HepG2 (cell line): Measurements from ENCODE around the gene ARHGEF7. TPM values are rescaled to one million over a fixed set of nuclear protein-coding genes. Genes with fewer than 3 reads are reported as not detected.

Experiments
- ATAC-seq: fragments of 200-7000 bp; cut with Tn5 transposase; 3 replicates; pipeline ENCODE4 v1.9.1; 2020; ENCODE audit warnings: mild to moderate bottlenecking, moderate library complexity
- BruUV-seq: library from RNA; stranded (reverse); fragments of 400-500 nt; replicated peaks from 2 replicates; lab custom pipeline; 2021; lab: Mats Ljungman, UMichigan
- CTCF ChIA-PET: fragments of 300-600 bp; formaldehyde crosslinking; extraction: SDS; loops from one replicate; lab custom pipeline; 2021; ENCODE audit warnings: low total read pairs, inconsistent platforms, low intra/inter-chr PET ratio; lab: Yijun Ruan, JAX
- POLR2A ChIA-PET: fragments of 350-600 bp; sonication (Branson Sonifier 250); formaldehyde crosslinking; loops from one replicate; lab custom pipeline; 2020; ENCODE audit warnings: antibody characterized with exemption, inconsistent platforms; lab: Yijun Ruan, JAX
- DNase-seq: peaks from one replicate; pipeline ENCODE4 v3.0.0-alpha.2; 2015; ENCODE audit warnings: low spot score
- FAIRE-seq: peaks from 3 replicates; lab custom pipeline; 2011; peaks lifted over from hg19 to GRCh38; lab: Jason Lieb, UNC
- H2AFZ ChIP-seq: one replicate; pipeline ENCODE4 v1.6.1; 2011; ENCODE audit warnings: low read length, inconsistent platforms
- H3K27ac ChIP-seq: fragments of 300-600 bp; 3 replicates; pipeline ENCODE4 v1.8.0; 2011; ENCODE audit warnings: mixed run types, mild to moderate bottlenecking, mixed read lengths, low read length, inconsistent platforms; ENCODE audit not compliant: insufficient read depth; ENCODE audit errors: extremely low read length
- H3K27me3 ChIP-seq, 2 experiments: fragments of 200-600 bp in 1 of 2; 2 replicates in 1 of 2; 3 replicates in 1 of 2; pipeline versions ENCODE4 v1.6.0 to v1.8.0; 2011; ENCODE audit warnings: low read length in 2 of 2, mild to moderate bottlenecking in 2 of 2, moderate library complexity in 2 of 2, inconsistent platforms in 1 of 2; ENCODE audit not compliant: insufficient read depth in 2 of 2, control insufficient read depth in 1 of 2
- H3K36me3 ChIP-seq, 2 experiments: fragments of 200-600 bp in 1 of 2; replicated peaks in 1 of 2; 2 replicates in 1 of 2; 3 replicates in 1 of 2; pipeline versions ENCODE4 v1.5.1 to v1.8.0; 2011; ENCODE audit warnings: low read length in 2 of 2, inconsistent platforms in 1 of 2; ENCODE audit not compliant: insufficient read depth in 2 of 2, control insufficient read depth in 1 of 2
- H3K4me1 ChIP-seq: 2 replicates; pipeline ENCODE4 v1.5.1; 2012; ENCODE audit warnings: low read length, inconsistent platforms; ENCODE audit not compliant: insufficient read depth
- H3K4me2 ChIP-seq: 2 replicates; pipeline ENCODE4 v1.6.0; 2011; ENCODE audit warnings: low read depth, low read length, inconsistent platforms
- H3K4me3 ChIP-seq, 3 experiments: fragments of 200-600 bp in 1 of 3; sonication (generic), shearing (Covaris generic) in 1 of 3; replicated peaks in 1 of 3; 2 replicates each; pipeline ENCODE4 v1.5.1; 2011 to 2016; ENCODE audit warnings: low read length in 3 of 3, inconsistent platforms in 2 of 3, low read depth in 2 of 3, mild to moderate bottlenecking in 2 of 3, control low read depth in 1 of 3, mixed read lengths in 1 of 3; ENCODE audit not compliant: insufficient read depth in 1 of 3
- H3K79me2 ChIP-seq: one replicate; pipeline ENCODE4 v1.6.1; 2011; ENCODE audit warnings: low read length, inconsistent platforms; ENCODE audit not compliant: insufficient read depth
- H3K9ac ChIP-seq: 2 replicates; pipeline ENCODE4 v1.6.0; 2011; ENCODE audit warnings: mild to moderate bottlenecking, low read depth, low read length, inconsistent platforms; ENCODE audit not compliant: insufficient read depth
- H3K9me3 ChIP-seq: 2 replicates; pipeline ENCODE4 v1.5.1; 2012; ENCODE audit warnings: mild to moderate bottlenecking, low read length
- H4K20me1 ChIP-seq: 2 replicates; pipeline ENCODE4 v1.6.0; 2011; ENCODE audit warnings: inconsistent platforms, mild to moderate bottlenecking, low read length, moderate library complexity; ENCODE audit not compliant: insufficient read depth
- FOXC1 ChIP-seq: sonication (generic); formaldehyde crosslinking; IDR thresholded peaks from 2 replicates; pipeline ENCODE4 v1.8.0; 2022; ENCODE audit warnings: mild to moderate bottlenecking, missing genetic modification reagents, borderline replicate concordance
- NFATC3 ChIP-seq: sonication (generic); formaldehyde crosslinking; IDR thresholded peaks from 2 replicates; pipeline ENCODE4 v1.5.1; 2020; ENCODE audit warnings: mild to moderate bottlenecking, missing genetic modification reagents
- RBAK ChIP-seq: sonication (generic); formaldehyde crosslinking; IDR thresholded peaks from 2 replicates; pipeline ENCODE4 v1.5.1; 2020; ENCODE audit warnings: mild to moderate bottlenecking, missing genetic modification reagents
- SP2 ChIP-seq: sonication (generic); formaldehyde crosslinking; IDR thresholded peaks from 2 replicates; pipeline ENCODE4 v1.5.1; 2020; ENCODE audit warnings: mild to moderate bottlenecking, missing genetic modification reagents
- ZNF260 ChIP-seq: sonication (generic); formaldehyde crosslinking; IDR thresholded peaks from 2 replicates; pipeline ENCODE4 v1.4.0; 2020; ENCODE audit warnings: missing genetic modification reagents, low read depth, mild to moderate bottlenecking, borderline replicate concordance
- ZSCAN21 ChIP-seq: sonication (generic); formaldehyde crosslinking; IDR thresholded peaks from 2 replicates; pipeline ENCODE4 v1.8.0; 2022; ENCODE audit warnings: mild to moderate bottlenecking, missing genetic modification reagents, moderate library complexity, borderline replicate concordance
- WGBS: methylation state at CpG from one replicate; pipeline ENCODE4 v1.1.6; 2017; ENCODE audit warnings: low lambda C conversion rate; 5-methylcytosine and 5-hydroxymethylcytosine counted together
- in situ Hi-C: cut with HindIII; loops from 2 replicates; pipeline ENCODE4 v1.10.0; 2017; ENCODE audit warnings: low pct_unique_long_range_greater_than_20kb; ENCODE audit not compliant: extremely low pct_ligation_motif_present
- intact Hi-C: fragments of 100-400 bp; cut with micrococcal nuclease; formaldehyde crosslinking; loops from one replicate; pipeline ENCODE4 v1.10.0; 2022; ENCODE audit not compliant: unreplicated experiment
- polyA plus RNA-seq, 8 experiments: library from polyadenylated mRNA; depleted of rRNA in 3 of 8; stranded (reverse) in 7 of 8; unstranded in 1 of 8; fragments of >200 nt; fragmentation: Illumina TruSeq in 4 of 8; extraction: Trizol in 4 of 8; gene quantifications; 2 replicates each; pipeline versions ENCODE4 v1.2.1 to v1.2.3, GENCODE V29; 2011 to 2016; ENCODE audit warnings: low read depth in 4 of 8, missing spikeins in 1 of 8, mixed read lengths in 1 of 8; ENCODE audit not compliant: insufficient read depth in 1 of 8
- total RNA-seq, 5 experiments: library from RNA; depleted of rRNA; stranded (reverse); fragments of >200 nt; fragmentation: Illumina TruSeq; extraction: Trizol; gene quantifications; 2 replicates each; pipeline ENCODE4 v1.2.3, GENCODE V29; 2016; ENCODE audit warnings: low read depth in 1 of 5
- TF ChIP-seq, protein P1 (sequence below): sonication (generic); formaldehyde crosslinking; IDR thresholded peaks from 2 replicates; pipeline ENCODE4 v1.9.0; 2021; ENCODE audit warnings: missing genetic modification reagents, mild to moderate bottlenecking, borderline replicate concordance
- TF ChIP-seq, protein P2 (sequence below): sonication (generic); formaldehyde crosslinking; IDR thresholded peaks from 2 replicates; pipeline ENCODE4 v1.5.0; 2020; ENCODE audit warnings: mild to moderate bottlenecking, missing genetic modification reagents
- TF ChIP-seq, protein P3 (sequence below): sonication (generic); formaldehyde crosslinking; IDR thresholded peaks from 2 replicates; pipeline ENCODE4 v1.4.0; 2020; ENCODE audit warnings: missing genetic modification reagents
- TF ChIP-seq, protein P4 (sequence below): sonication (generic); formaldehyde crosslinking; IDR thresholded peaks from 2 replicates; pipeline ENCODE4 v1.4.0; 2020; ENCODE audit warnings: missing genetic modification reagents, borderline replicate concordance
- TF ChIP-seq, protein P5 (sequence below): sonication (generic); formaldehyde crosslinking; IDR thresholded peaks from 2 replicates; pipeline ENCODE4 v1.5.0; 2020; ENCODE audit warnings: missing genetic modification reagents

ARHGEF7 gene
- total and polyA plus RNA-seq, 2 of the 13 experiments (the other 11 are each of a cell fraction or from before 2014, with no cell fraction given) = 15.7 to 22.3 TPM

DNA sequence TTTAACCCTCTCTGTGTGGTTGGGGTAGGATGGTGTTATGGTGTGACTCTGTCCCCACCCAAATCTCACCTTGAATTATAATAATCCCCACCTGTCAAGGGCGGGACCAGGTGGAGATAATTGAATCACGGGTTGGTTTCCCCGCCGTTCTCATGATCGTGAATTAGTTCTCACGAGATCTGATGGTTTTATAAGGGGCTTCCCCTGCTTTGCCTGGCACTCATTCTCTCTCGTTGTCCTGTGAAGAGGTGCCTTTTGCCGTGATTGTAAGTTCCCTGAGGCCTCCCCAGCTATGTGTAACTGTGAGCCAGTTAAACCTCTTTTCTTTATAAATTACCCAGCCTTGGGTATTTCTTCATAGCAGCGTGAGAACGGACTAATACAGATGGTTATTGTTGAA lies 68.8 kb downstream of the ARHGEF7 start:
- H4K20me1 ChIP-seq = peaks cover 4% of the 10 kb centered on the region; the same call in 1 of the 2 replicates
- no peaks in the 10 kb centered on the region for H3K27me3 ChIP-seq
- TF ChIP-seq ZNF260 (CRISPR knock-in tag) = no peak
- no peak for TF ChIP-seq SP2 (CRISPR knock-in tag)
- TF ChIP-seq, protein P1, sequence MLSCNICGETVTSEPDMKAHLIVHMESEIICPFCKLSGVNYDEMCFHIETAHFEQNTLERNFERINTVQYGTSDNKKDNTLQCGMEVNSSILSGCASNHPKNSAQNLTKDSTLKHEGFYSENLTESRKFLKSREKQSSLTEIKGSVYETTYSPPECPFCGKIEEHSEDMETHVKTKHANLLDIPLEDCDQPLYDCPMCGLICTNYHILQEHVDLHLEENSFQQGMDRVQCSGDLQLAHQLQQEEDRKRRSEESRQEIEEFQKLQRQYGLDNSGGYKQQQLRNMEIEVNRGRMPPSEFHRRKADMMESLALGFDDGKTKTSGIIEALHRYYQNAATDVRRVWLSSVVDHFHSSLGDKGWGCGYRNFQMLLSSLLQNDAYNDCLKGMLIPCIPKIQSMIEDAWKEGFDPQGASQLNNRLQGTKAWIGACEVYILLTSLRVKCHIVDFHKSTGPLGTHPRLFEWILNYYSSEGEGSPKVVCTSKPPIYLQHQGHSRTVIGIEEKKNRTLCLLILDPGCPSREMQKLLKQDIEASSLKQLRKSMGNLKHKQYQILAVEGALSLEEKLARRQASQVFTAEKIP (CRISPR knock-in tag) = no peak
- TF ChIP-seq ZSCAN21 (CRISPR knock-in tag) = no peak
- TF ChIP-seq, protein P2, sequence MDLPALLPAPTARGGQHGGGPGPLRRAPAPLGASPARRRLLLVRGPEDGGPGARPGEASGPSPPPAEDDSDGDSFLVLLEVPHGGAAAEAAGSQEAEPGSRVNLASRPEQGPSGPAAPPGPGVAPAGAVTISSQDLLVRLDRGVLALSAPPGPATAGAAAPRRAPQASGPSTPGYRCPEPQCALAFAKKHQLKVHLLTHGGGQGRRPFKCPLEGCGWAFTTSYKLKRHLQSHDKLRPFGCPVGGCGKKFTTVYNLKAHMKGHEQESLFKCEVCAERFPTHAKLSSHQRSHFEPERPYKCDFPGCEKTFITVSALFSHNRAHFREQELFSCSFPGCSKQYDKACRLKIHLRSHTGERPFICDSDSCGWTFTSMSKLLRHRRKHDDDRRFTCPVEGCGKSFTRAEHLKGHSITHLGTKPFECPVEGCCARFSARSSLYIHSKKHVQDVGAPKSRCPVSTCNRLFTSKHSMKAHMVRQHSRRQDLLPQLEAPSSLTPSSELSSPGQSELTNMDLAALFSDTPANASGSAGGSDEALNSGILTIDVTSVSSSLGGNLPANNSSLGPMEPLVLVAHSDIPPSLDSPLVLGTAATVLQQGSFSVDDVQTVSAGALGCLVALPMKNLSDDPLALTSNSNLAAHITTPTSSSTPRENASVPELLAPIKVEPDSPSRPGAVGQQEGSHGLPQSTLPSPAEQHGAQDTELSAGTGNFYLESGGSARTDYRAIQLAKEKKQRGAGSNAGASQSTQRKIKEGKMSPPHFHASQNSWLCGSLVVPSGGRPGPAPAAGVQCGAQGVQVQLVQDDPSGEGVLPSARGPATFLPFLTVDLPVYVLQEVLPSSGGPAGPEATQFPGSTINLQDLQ (CRISPR knock-in tag) = no peak
- no peak for TF ChIP-seq NFATC3 (CRISPR knock-in tag)
- TF ChIP-seq, protein P3, sequence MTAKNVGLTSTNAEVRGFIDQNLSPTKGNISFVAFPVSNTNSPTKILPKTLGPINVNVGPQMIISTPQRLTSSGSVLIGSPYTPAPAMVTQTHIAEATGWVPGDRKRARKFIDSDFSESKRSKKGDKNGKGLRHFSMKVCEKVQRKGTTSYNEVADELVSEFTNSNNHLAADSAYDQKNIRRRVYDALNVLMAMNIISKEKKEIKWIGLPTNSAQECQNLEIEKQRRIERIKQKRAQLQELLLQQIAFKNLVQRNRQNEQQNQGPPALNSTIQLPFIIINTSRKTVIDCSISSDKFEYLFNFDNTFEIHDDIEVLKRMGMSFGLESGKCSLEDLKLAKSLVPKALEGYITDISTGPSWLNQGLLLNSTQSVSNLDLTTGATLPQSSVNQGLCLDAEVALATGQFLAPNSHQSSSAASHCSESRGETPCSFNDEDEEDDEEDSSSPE (CRISPR knock-in tag) = no peak
- TF ChIP-seq RBAK (CRISPR knock-in tag) = no peak
- TF ChIP-seq, protein P4, sequence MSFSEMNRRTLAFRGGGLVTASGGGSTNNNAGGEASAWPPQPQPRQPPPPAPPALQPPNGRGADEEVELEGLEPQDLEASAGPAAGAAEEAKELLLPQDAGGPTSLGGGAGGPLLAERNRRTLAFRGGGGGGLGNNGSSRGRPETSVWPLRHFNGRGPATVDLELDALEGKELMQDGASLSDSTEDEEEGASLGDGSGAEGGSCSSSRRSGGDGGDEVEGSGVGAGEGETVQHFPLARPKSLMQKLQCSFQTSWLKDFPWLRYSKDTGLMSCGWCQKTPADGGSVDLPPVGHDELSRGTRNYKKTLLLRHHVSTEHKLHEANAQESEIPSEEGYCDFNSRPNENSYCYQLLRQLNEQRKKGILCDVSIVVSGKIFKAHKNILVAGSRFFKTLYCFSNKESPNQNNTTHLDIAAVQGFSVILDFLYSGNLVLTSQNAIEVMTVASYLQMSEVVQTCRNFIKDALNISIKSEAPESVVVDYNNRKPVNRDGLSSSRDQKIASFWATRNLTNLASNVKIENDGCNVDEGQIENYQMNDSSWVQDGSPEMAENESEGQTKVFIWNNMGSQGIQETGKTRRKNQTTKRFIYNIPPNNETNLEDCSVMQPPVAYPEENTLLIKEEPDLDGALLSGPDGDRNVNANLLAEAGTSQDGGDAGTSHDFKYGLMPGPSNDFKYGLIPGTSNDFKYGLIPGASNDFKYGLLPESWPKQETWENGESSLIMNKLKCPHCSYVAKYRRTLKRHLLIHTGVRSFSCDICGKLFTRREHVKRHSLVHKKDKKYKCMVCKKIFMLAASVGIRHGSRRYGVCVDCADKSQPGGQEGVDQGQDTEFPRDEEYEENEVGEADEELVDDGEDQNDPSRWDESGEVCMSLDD = no peak
- TF ChIP-seq, protein P5, sequence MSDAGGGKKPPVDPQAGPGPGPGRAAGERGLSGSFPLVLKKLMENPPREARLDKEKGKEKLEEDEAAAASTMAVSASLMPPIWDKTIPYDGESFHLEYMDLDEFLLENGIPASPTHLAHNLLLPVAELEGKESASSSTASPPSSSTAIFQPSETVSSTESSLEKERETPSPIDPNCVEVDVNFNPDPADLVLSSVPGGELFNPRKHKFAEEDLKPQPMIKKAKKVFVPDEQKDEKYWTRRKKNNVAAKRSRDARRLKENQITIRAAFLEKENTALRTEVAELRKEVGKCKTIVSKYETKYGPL (CRISPR knock-in tag) = no peak
- no peak for TF ChIP-seq FOXC1
- no peak overlapping the region for H3K4me3 ChIP-seq
- 98% methylated on average over 10 of the region's 10 CpGs for WGBS
- intact Hi-C loops (no loop called here), in situ Hi-C loops (no loop called here)
- ATAC-seq (no peak), FAIRE-seq (no peak), DNase-seq (no peak)
- ChIA-PET CTCF (no interaction called here), POLR2A (no interaction called here)
- no peak overlapping the region for H3K9ac ChIP-seq
- H3K9me3 ChIP-seq = no peaks in the 10 kb centered on the region
- no peak overlapping the region for H3K4me2 ChIP-seq
- H3K79me2 ChIP-seq = peaks cover 91% of the 10 kb centered on the region
- no peaks in the 10 kb centered on the region for H3K4me1 ChIP-seq
- no peak overlapping the region for H2AFZ ChIP-seq
- H3K27ac ChIP-seq = no peak overlapping the region
- BruUV-seq = no TSS peak
- H3K36me3 ChIP-seq = no peaks in the 10 kb centered on the region; a peak in 3 of 5 replicates
